ENCODE data around the gene ORC1. TPM values are rescaled to one million over a fixed set of nuclear protein-coding genes. Genes with fewer than 3 reads are reported as not detected.

The ORC1 gene
- total RNA-seq, 4 donors from 2014 or later: 0.26 to 4.6 (median 0.76) TPM; not detected in 1

DNA sequence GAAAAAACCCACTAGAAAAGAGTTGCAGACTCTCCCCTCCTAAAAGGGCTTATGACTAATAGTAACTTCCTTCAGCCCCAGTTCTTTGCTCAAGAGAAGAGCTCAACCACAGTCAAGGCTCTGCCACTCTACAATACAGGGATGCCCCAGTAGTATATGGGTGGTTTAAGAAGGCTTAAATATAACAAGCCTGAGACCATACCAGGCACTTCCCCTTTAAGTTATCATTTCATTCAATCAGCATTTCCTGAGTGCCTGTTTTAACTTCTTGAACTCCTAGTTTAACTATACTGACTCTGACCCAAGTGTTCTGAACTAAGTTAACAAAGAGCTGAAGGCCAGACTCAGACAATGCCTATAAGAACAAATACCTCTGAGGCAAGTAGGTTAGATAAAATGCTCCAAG is 20.0 kb upstream of the ORC1 start:
- TF ChIP-seq, protein P1, sequence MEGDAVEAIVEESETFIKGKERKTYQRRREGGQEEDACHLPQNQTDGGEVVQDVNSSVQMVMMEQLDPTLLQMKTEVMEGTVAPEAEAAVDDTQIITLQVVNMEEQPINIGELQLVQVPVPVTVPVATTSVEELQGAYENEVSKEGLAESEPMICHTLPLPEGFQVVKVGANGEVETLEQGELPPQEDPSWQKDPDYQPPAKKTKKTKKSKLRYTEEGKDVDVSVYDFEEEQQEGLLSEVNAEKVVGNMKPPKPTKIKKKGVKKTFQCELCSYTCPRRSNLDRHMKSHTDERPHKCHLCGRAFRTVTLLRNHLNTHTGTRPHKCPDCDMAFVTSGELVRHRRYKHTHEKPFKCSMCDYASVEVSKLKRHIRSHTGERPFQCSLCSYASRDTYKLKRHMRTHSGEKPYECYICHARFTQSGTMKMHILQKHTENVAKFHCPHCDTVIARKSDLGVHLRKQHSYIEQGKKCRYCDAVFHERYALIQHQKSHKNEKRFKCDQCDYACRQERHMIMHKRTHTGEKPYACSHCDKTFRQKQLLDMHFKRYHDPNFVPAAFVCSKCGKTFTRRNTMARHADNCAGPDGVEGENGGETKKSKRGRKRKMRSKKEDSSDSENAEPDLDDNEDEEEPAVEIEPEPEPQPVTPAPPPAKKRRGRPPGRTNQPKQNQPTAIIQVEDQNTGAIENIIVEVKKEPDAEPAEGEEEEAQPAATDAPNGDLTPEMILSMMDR (IDR thresholded peaks at IDR 0.05): no peak
- TF ChIP-seq POLR2A (IDR thresholded peaks at IDR 0.05): no peak
- no peaks in the 10 kb centered on the region for H3K9me3 ChIP-seq
- intact Hi-C loops (cut with DNase I; ENCODE audit: low total_unique reads): no loop called here
- H3K27me3 ChIP-seq: no peaks in the 10 kb centered on the region
- no peak for DNase-seq
- H3K4me3 ChIP-seq: no peak overlapping the region
- H3K4me1 ChIP-seq: no peaks in the 10 kb centered on the region
- no peak overlapping the region for H3K27ac ChIP-seq
- H3K36me3 ChIP-seq: no peaks in the 10 kb centered on the region

DNA sequence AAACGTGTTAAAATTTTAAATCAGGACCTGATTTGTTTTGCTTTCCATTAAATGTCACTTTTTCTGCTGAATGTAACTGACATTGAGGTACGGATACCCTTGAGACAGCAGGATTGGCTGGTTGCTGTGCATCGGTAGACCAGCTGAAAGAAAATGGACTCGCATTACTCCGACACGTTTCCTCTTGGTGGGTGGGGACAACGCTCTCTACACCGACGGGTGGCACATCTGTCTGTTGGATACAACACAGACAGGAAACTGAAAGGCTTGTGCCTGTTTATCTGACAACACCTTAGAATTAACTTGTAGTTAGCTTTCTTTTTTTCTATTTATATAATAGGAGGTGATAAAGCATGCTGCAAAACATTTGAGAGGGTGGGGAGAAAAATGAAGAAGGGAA is 19.5 kb upstream of the ORC1 start:
- TF ChIP-seq POLR2A (IDR thresholded peaks at IDR 0.05): no peak
- TF ChIP-seq, protein P1 (IDR thresholded peaks at IDR 0.05): no peak
- Histone ChIP-seq H3K4me3 (no peak overlapping the region), H3K4me1 (no peaks in the 10 kb centered on the region), H3K27ac (no peak overlapping the region), H3K9me3 (no peaks in the 10 kb centered on the region), H3K27me3 (no peaks in the 10 kb centered on the region), H3K36me3 (no peaks in the 10 kb centered on the region)
- intact Hi-C loops (cut with DNase I; ENCODE audit: low total_unique reads): no loop called here
- DNase-seq: no peak

DNA sequence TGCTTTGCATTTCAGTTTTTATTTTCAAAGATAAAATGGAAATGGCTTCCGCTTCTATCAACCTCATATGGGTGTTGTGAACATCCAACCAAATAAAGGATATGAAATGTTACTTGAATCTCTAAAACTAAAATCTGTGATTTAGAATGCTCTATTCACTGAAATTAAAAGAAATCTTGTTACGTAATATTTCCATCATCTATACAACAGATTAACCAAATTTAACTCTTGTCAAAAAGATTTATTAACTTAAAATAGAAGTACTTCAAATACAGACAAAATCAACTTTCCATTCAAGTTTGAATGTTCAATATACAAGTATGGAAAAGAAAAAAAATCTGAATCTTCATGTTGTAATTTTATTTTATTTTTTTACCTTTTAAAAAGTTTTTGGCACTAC is 18.8 kb upstream of the ORC1 start:
- Histone ChIP-seq H3K9me3 (no peaks in the 10 kb centered on the region), H3K27ac (no peak overlapping the region), H3K4me3 (no peak overlapping the region), H3K27me3 (no peaks in the 10 kb centered on the region), H3K36me3 (no peaks in the 10 kb centered on the region), H3K4me1 (no peaks in the 10 kb centered on the region)
- DNase-seq: no peak
- no peak for TF ChIP-seq POLR2A (IDR thresholded peaks at IDR 0.05)
- TF ChIP-seq, protein P1 (IDR thresholded peaks at IDR 0.05): no peak
- intact Hi-C loops (cut with DNase I; ENCODE audit: low total_unique reads): no loop called here

DNA sequence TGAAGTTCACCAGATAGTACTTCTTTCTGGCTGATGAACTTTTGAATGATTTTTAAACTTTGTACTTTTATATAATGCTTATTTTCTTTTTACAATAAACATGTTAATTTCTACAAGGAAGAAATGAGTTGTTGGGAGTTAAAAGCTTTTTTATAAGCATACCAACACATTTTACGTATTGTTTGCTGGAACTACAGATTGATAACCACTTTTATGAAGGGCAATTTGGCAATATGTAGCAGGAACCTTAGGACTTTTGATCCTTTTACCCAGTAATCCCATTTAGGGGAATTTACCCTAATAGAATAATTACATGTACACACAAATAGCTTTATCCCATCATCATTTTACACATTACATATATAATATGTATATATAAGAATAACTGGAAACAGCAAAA is 16.5 kb upstream of the ORC1 start:
- Histone ChIP-seq H3K4me3 (no peak overlapping the region), H3K4me1 (no peaks in the 10 kb centered on the region), H3K9me3 (no peaks in the 10 kb centered on the region), H3K36me3 (no peaks in the 10 kb centered on the region), H3K27me3 (no peaks in the 10 kb centered on the region), H3K27ac (no peak overlapping the region)
- TF ChIP-seq POLR2A (IDR thresholded peaks at IDR 0.05): no peak
- no peak for DNase-seq
- intact Hi-C loops (cut with DNase I; ENCODE audit: low total_unique reads): no loop called here

DNA sequence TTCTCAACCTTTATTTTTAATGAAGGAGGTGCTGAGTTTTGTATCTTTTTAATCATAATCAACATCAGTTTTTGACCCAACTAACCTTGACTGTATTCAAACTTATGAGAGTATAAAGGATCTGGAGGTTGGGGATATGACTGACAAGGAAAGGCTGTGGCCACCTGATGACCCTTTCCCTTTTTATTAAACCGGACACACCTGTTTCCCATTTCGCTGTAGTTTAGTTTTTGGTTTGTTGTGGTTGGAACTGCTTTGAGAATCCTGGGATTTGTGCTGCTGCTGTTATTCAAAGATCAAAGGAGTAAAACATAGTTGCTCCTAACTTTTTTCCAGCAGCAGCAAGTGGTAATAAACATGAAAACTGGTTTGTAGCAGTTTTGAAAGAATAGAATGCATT is 12.6 kb upstream of the ORC1 start:
- intact Hi-C loops (cut with DNase I; ENCODE audit: low total_unique reads): no loop called here
- Histone ChIP-seq H3K27ac (peak overlapping the region in 1 of 2 donors; percentile 43), H3K27me3 (no peaks in the 10 kb centered on the region), H3K4me3 (no peak overlapping the region), H3K9me3 (no peaks in the 10 kb centered on the region), H3K36me3 (no peaks in the 10 kb centered on the region), H3K4me1 (no peaks in the 10 kb centered on the region)
- no peak for DNase-seq
- no peak for TF ChIP-seq POLR2A (IDR thresholded peaks at IDR 0.05)
- TF ChIP-seq, protein P1 (IDR thresholded peaks at IDR 0.05): no peak

DNA sequence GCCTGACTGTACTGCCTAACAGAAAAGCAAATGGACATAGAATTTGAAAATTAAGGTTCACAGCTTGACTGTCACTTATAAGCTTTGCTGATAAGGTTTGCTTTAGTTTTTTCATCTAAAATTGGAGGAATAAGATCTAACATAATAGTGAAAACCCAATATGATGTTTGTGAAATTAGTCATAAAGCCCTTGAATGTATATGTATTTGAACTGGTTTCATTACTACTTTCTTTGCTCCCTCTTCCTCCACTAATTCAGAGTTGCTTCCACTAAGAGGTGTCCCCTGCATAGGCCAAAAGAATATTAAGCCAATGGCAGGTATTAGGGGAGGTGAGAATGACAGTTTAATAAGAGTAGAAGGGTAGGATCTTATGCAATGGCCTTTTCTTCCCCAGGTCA is 10.7 kb upstream of the ORC1 start:
- no peaks in the 10 kb centered on the region for H3K27me3 ChIP-seq
- no peak for DNase-seq
- no peaks in the 10 kb centered on the region for H3K4me1 ChIP-seq
- H3K4me3 ChIP-seq: no peak overlapping the region
- H3K9me3 ChIP-seq: no peaks in the 10 kb centered on the region
- intact Hi-C loops (cut with DNase I; ENCODE audit: low total_unique reads): no loop called here
- no peaks in the 10 kb centered on the region for H3K36me3 ChIP-seq
- TF ChIP-seq, protein P1 (IDR thresholded peaks at IDR 0.05): no peak
- TF ChIP-seq POLR2A (IDR thresholded peaks at IDR 0.05): no peak
- no peak overlapping the region for H3K27ac ChIP-seq
